Stimulated activated CD4-positive, alpha-beta T cell treated with anti-CD3 and anti-CD28 coated beads, Interleukin-4, amount 100 ng/mL, for 4 hours (primary cell): ENCODE data around the gene PLCD4.

Experiments
- DNase-seq, 2 experiments: peaks; one replicate each; pipeline ENCODE4 v3.0.0-alpha.2; 2020

Gene PLCD4

GRCh38 chr2:218671654-218672566 is 64.2 kb downstream of the PLCD4 start, which contains the start of the genes RNF25 and STK36:
RNF25 (minus strand) TSS chr2:218672002; CDS start chr2:218671970, 32 bp downstream.
STK36 (plus strand) TSS chr2:218672086; CDS start chr2:218672830, 744 bp downstream.
- peak; percentile 74 to 81 for DNase-seq

- no peak for DNase-seq
Observed at GRCh38 chr2:218679119-218679518, 71.4 kb downstream of the PLCD4 start.

- DNase-seq: no peak
Observed at GRCh38 chr2:218680061-218680460, 72.4 kb downstream of the PLCD4 start.
